Body of pancreas (tissue), 4 donors: ENCODE data around the gene CPHXL2.

Experiments
- POLR2A ChIP-seq, 3 donors: fragments of 450-650 bp; IDR thresholded peaks; one replicate each; pipeline ENCODE4 v1.6.1; 2016; ENCODE audit warnings: antibody characterized with exemption in 3 of 3, mild to moderate bottlenecking in 2 of 3
- TF ChIP-seq, protein P1 (sequence below), 7 experiments: fragments of 450-650 bp in 4 of 7; fragments of 200-600 bp in 3 of 7; sonication (generic) in 3 of 7; IDR thresholded peaks; one replicate each; pipeline ENCODE4 v1.5.1; 2016 to 2019; ENCODE audit warnings: antibody characterized with exemption in 7 of 7

DNA sequence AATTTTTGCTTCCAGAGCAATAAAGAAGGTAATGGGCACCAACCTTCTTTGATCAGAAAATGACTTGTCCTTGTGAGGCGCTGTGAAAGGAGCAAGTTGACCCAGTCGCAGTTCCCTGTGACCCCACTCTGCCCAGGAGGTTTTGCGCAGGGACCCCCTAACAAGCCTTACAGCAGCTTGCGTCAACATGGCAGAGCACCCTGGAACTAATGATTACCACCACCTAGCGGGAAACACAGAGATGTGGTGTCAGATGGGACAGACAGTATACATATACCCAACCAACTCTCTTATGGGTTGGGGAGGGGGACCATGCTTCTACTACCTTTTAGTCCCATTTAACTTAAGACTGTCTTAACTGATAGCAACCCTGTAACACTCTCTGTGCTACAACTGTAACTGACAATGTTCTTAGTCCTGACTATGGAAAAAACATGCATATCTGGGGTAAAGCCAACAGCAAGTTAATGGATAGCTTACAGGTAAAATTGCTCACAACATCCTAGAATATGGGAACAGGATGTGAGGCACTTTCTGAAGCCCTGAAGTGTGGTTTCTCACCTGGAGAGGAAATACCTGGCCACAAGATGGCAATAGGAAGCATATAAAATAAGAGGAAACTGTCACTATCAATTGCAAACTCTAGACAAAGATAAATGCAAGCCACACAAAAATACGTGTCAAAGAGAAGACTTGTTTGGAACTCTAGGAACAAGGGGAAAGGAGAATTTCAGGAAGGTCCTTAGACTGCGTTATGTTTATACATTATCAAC, 32.4 kb downstream of the CPHXL2 start:
- TF ChIP-seq, protein P1, sequence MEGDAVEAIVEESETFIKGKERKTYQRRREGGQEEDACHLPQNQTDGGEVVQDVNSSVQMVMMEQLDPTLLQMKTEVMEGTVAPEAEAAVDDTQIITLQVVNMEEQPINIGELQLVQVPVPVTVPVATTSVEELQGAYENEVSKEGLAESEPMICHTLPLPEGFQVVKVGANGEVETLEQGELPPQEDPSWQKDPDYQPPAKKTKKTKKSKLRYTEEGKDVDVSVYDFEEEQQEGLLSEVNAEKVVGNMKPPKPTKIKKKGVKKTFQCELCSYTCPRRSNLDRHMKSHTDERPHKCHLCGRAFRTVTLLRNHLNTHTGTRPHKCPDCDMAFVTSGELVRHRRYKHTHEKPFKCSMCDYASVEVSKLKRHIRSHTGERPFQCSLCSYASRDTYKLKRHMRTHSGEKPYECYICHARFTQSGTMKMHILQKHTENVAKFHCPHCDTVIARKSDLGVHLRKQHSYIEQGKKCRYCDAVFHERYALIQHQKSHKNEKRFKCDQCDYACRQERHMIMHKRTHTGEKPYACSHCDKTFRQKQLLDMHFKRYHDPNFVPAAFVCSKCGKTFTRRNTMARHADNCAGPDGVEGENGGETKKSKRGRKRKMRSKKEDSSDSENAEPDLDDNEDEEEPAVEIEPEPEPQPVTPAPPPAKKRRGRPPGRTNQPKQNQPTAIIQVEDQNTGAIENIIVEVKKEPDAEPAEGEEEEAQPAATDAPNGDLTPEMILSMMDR (IDR thresholded peaks at IDR 0.05), result peak in 3 of 7 experiments; percentile 20 to 32 (median 26)
- no peak for TF ChIP-seq POLR2A (IDR thresholded peaks at IDR 0.05)
